Measurements from ENCODE around the gene SRGAP3.

DNA sequence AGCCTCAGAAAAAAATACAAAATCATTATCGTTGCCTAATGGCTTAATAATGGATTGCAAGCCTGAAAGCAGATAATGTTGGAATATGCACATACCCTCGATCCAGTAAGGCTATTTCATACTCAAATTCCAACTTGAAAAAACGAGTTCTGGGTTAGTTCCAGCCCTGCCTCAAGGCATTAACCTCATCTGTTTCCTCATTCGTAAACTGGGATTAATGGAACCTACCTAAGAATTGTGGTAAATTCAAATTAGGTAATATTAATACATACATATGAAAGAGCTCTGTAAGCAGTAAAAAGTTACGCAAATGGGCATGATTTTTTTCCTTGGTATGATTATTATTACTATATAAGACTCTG is 107.5 kb downstream of the SRGAP3 start:
- no peak for TF ChIP-seq EZH2 (IDR thresholded peaks at IDR 0.05; ENCODE audit: borderline replicate concordance, low read length)
- no peak for TF ChIP-seq CTCF (IDR thresholded peaks at IDR 0.05; ENCODE audit: low read length)
